Vagina (tissue), 2 donors: ENCODE measurements around the gene TNRC18.

Experiments used
- POLR2A ChIP-seq, 2 donors: fragments of 450-650 bp; IDR thresholded peaks; one replicate each; pipeline ENCODE4 v1.6.1; 2017; ENCODE audit warnings: antibody characterized with exemption in 2 of 2, mild to moderate bottlenecking in 2 of 2, moderate library complexity in 2 of 2
- TF ChIP-seq, protein P1 (sequence below), 3 experiments: fragments of 450-650 bp in 2 of 3; fragments of 200-600 bp in 1 of 3; sonication (generic) in 1 of 3; IDR thresholded peaks; one replicate each; pipeline ENCODE4 v1.5.1; 2017 to 2019; ENCODE audit warnings: antibody characterized with exemption in 3 of 3, mild to moderate bottlenecking in 2 of 3, moderate library complexity in 2 of 3

DNA sequence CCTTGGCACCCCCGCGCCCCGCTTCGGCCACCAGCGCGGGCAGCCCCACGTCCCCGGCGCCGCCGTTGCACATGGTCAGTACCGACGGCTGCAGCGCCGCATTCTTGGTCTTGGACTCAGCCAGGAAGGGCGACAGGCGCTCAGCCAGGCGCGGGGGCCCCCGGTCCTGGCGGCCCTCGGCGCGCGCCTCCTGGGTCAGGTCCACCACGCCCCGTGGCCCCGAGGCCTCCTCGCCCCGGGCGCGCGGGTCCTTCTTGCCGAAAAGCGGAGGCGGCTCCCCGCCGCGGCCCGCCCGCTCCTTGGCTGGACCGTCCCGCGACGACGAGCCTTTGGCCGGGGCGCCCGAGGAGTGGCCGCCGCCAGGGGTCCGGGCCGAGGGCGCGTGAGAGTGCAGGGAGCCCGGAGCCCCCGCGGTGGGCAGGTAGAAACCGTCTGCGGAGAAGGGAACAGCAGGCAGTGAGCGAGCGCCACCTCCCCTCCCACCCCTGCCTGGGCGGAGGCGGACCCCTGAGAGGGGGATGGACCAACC, 34.7 kb downstream of the TNRC18 start:
- TF ChIP-seq POLR2A (IDR thresholded peaks at IDR 0.05), result no peak
- TF ChIP-seq, protein P1, sequence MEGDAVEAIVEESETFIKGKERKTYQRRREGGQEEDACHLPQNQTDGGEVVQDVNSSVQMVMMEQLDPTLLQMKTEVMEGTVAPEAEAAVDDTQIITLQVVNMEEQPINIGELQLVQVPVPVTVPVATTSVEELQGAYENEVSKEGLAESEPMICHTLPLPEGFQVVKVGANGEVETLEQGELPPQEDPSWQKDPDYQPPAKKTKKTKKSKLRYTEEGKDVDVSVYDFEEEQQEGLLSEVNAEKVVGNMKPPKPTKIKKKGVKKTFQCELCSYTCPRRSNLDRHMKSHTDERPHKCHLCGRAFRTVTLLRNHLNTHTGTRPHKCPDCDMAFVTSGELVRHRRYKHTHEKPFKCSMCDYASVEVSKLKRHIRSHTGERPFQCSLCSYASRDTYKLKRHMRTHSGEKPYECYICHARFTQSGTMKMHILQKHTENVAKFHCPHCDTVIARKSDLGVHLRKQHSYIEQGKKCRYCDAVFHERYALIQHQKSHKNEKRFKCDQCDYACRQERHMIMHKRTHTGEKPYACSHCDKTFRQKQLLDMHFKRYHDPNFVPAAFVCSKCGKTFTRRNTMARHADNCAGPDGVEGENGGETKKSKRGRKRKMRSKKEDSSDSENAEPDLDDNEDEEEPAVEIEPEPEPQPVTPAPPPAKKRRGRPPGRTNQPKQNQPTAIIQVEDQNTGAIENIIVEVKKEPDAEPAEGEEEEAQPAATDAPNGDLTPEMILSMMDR (IDR thresholded peaks at IDR 0.05), result no peak
